ENCODE results near the gene ZBTB46.

DNA sequence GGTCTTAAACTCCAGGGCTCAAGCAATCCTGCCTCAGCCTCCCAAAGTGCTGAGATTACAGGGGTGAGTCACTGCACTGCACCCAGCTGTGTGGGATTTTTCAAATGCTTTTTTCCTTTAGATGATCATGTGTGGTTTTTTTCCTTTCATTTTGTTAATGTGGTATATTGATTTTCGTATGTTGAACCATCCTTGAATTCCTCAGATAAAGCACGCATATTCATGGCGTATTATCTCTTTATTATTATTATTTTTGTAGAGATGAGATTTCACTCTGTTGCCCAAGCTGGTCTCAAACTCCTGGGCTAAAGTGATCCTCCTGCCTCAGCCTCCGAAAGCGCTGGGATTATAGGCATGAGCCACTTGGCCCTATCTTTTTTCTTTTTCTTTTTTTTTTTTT, 116.2 kb downstream of the ZBTB46 start:
- TF ChIP-seq CTCF (IDR thresholded peaks at IDR 0.05; ENCODE audit: borderline replicate concordance, extremely low read depth, low read length, poor library complexity, severe bottlenecking) (no peak), EZH2 (IDR thresholded peaks at IDR 0.05; ENCODE audit: borderline replicate concordance, low read depth, low read length, severe bottlenecking) (no peak)

Data from DND-41 (cell line).